ENCODE data around the gene NAA25.
"Not testable (repeated sequence)": the region's sequence is repeated elsewhere in the genome, so short reads cannot be mapped to it uniquely, and the experiment has no call there.

NAA25 gene

DNA sequence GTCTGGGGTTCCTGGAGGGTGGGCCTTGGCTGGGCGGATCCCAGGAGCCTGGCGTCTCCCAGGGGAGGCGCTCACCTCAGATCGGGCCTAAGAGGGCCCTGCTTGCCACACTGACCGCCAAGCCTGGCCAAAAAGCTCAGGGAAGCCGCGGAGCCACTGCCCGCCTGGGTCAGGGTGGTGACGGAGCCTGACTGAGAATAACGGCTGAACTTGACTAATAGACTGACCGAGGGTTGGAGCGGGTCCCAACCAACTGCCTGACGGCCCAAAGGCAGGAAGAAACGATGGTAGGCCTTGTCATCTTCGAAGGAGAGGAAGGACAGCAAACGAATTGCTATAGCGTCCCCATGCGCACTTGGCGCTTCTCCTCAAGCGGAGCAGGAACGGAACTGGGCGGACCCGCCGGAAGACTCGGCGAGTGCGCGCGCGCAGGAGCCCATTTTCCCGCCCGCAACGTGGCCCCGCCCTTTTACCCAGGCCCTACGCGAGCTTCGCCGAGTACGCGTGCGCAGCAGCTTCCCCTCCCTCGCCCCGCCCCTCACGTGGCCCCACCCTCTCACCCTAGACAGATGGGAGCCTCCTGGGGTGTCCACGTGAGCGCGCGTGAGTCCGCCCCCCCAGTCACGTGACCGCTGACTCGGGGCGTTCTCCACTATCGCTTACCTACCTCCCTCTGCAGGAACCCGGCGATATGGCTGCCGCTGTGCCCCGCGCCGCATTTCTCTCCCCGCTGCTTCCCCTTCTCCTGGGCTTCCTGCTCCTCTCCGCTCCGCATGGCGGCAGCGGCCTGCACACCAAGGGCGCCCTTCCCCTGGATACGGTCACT is 95.6 kb downstream of the NAA25 start, which contains the start of the genes ERP29 and TMEM116:
Gene ERP29 (plus strand): TSS at position 652 of the 826 bp plus-strand sequence. CDS start 40 bp downstream, at position 692.
Gene TMEM116 (minus strand): TSS at position 391 of the 826 bp plus-strand sequence. CDS start 7,895 bp downstream, outside the sequence.
- peak; percentile 95 for DNase-seq (ENCODE audit: insufficient read length, low spot score)
- FAIRE-seq: peak; percentile 97

DNA sequence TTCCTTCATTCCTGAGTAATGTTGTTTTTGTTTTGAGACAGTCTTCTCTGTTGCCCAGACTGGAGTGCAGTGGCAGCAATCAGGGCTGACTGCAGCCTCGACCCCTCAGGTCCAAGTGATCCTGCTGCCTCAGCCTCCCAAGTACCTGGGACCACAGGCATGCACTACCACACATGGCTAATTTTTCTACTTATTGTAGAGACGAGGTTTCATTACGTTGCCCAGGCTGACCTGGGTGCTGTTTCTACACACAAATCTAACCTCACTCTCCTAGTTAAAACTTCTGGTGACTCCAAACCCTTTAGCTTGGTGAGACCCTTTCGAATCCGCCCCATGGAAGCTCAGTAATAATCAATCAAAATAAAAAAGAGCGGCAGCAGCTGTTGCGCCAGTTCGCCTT is 96.9 kb downstream of the NAA25 start:
- FAIRE-seq: no peak

More for the DNA sequence above, 95.6 kb downstream of the NAA25 start, which contains the start of the genes ERP29 and TMEM116:
- TF ChIP-seq SPI1 (IDR thresholded peaks at IDR 0.05; ENCODE audit: low read depth, low read length): peak; percentile 63
- no peak for TF ChIP-seq PAX5 (IDR thresholded peaks at IDR 0.05; ENCODE audit: insufficient read depth, low read length, severe bottlenecking)
- peak; percentile 98 for TF ChIP-seq POLR2A (IDR thresholded peaks at IDR 0.05; ENCODE audit: low read depth, low read length)
- peak; percentile 49; the same call in 1 of the 2 replicates for TF ChIP-seq POU2F2 (IDR thresholded peaks at IDR 0.05; ENCODE audit: low read depth, low read length)
- TF ChIP-seq POLR2AphosphoS5 (IDR thresholded peaks at IDR 0.05; ENCODE audit: low read depth, low read length): peak; percentile 95
- peak; percentile 54 for TF ChIP-seq TAF1 (IDR thresholded peaks at IDR 0.05; ENCODE audit: low read depth, low read length)

DNA sequence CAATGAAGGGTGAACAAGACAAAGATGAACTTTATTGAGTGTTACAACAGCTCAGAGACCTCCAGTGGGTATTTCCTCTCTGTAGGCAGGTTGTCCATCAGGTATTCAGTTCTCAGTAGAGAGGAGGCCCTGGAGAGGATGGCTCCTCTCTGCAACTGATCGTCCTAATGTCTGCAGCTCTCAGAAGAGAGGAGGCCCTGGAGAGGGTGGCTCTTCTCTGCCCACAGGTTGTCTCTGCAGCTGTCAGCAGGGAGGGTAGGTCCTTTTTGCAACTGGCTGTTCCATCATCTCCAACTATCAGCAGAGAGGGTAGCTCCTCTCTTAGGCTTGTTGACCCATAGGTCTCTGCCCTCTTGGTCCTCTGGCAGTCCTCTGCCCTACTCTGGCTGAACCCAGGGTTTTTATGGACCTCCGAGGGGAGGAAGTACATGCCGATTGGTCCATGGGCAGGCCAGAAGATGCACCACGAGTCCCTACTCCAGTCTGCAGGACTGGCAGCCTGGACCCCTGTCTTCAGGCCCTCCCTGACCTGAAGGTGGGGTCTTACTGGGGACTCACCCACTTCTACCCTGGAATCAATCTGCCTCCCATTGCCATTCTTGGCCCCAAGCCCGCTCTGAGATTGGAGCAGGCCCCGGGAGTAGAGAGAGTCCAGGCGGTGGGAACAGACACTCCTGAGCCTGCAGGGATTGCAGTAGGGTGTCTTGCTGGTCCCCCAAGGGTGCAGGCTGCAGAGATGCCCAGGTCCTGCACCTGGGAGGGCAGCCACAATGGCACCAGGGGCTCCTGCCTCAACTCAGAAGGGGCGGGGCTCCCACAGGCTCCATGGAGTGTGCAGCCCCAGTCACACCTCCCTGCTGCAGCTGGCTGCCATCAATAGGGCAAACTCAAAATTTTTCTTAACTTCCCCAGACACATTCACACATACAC is 97.9 kb downstream of the NAA25 start:
- no peak for DNase-seq (ENCODE audit: insufficient read length, low spot score)
- TF ChIP-seq SPI1 (IDR thresholded peaks at IDR 0.05; ENCODE audit: low read depth, low read length) (no peak), TAF1 (IDR thresholded peaks at IDR 0.05; ENCODE audit: low read depth, low read length) (no peak), POU2F2 (IDR thresholded peaks at IDR 0.05; ENCODE audit: low read depth, low read length) (no peak), PAX5 (IDR thresholded peaks at IDR 0.05; ENCODE audit: insufficient read depth, low read length, severe bottlenecking) (no peak), POLR2AphosphoS5 (IDR thresholded peaks at IDR 0.05; ENCODE audit: low read depth, low read length) (no peak), POLR2A (IDR thresholded peaks at IDR 0.05; ENCODE audit: low read depth, low read length) (no peak)
- FAIRE-seq: no peak

More for the DNA sequence above, 96.9 kb downstream of the NAA25 start:
- DNase-seq (ENCODE audit: insufficient read length, low spot score): no peak
- TF ChIP-seq PAX5 (IDR thresholded peaks at IDR 0.05; ENCODE audit: insufficient read depth, low read length, severe bottlenecking) (no peak), POLR2A (IDR thresholded peaks at IDR 0.05; ENCODE audit: low read depth, low read length) (no peak), TAF1 (IDR thresholded peaks at IDR 0.05; ENCODE audit: low read depth, low read length) (no peak), POU2F2 (IDR thresholded peaks at IDR 0.05; ENCODE audit: low read depth, low read length) (no peak), SPI1 (IDR thresholded peaks at IDR 0.05; ENCODE audit: low read depth, low read length) (no peak), POLR2AphosphoS5 (IDR thresholded peaks at IDR 0.05; ENCODE audit: low read depth, low read length) (no peak)

DNA sequence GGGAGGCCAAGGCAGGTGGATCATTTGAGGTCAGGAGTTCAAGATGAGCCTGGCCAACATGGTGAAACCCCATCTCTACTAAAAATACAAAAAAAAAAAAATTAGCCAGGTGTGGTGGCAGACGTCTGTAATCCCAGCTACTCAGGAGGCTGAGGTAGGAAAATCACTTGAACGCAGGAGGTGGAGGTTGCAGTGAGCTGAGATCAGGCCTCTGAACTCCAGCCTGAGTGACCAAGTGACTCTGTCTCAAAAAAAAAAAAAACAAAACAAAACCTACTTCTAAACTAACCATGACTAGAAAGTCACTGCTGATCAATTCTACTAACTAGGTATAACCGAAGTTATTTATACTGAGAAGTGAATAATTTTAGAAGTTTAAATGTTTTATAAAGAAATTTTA is 99.0 kb downstream of the NAA25 start:
- DNase-seq (ENCODE audit: insufficient read length, low spot score); FAIRE-seq: not testable (repeated sequence)

DNA sequence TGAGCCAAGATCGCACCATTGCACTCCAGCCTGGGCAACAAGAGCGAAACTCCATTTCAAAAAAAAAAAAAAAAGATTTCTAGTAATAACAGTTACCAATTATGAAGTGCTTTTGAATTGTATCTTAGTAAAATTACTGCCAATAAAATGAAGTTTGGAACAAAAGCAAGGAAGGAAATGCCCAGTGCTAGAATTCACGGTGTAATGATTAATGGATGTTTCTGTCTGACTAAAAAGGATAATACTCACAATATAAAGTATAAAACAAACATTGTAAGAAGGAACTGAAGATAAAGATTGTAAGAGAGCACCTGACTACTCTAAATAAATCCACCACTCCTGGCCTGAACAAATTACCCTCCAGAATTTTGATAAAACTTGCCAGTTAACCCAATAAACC is 99.7 kb downstream of the NAA25 start:
- DNase-seq (ENCODE audit: insufficient read length, low spot score) (no peak), FAIRE-seq (no peak)
- no peak for TF ChIP-seq SPI1 (IDR thresholded peaks at IDR 0.05; ENCODE audit: low read depth, low read length)
- TF ChIP-seq TAF1 (IDR thresholded peaks at IDR 0.05; ENCODE audit: low read depth, low read length): no peak
- no peak for TF ChIP-seq POLR2AphosphoS5 (IDR thresholded peaks at IDR 0.05; ENCODE audit: low read depth, low read length)
- no peak for TF ChIP-seq POU2F2 (IDR thresholded peaks at IDR 0.05; ENCODE audit: low read depth, low read length)
- TF ChIP-seq PAX5 (IDR thresholded peaks at IDR 0.05; ENCODE audit: insufficient read depth, low read length, severe bottlenecking): no peak
- TF ChIP-seq POLR2A (IDR thresholded peaks at IDR 0.05; ENCODE audit: low read depth, low read length): no peak

DNA sequence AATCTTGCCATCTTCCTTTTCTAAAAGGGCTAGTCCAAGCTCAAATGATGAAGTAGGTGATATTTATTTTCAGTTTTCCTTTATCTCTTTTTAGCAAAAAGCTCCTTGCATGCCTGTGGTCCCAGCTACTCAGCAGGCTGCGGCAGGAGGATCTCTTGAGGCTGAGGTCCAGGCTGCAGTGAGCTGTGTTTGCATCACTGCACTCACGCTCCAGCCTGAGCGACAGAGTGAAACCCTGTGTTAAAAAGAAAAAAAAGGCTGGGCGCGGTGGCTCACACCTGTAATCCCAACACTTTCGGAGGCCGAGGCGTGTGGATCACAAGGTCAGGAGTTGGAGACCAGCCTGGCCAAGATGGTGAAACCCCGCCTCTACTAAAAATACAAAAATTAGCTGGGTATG is 100.6 kb downstream of the NAA25 start:
- FAIRE-seq (peak; percentile 41), DNase-seq (ENCODE audit: insufficient read length, low spot score) (no peak)
- TF ChIP-seq POLR2AphosphoS5 (IDR thresholded peaks at IDR 0.05; ENCODE audit: low read depth, low read length) (no peak), POLR2A (IDR thresholded peaks at IDR 0.05; ENCODE audit: low read depth, low read length) (no peak), SPI1 (IDR thresholded peaks at IDR 0.05; ENCODE audit: low read depth, low read length) (no peak), TAF1 (IDR thresholded peaks at IDR 0.05; ENCODE audit: low read depth, low read length) (no peak), POU2F2 (IDR thresholded peaks at IDR 0.05; ENCODE audit: low read depth, low read length) (no peak), PAX5 (IDR thresholded peaks at IDR 0.05; ENCODE audit: insufficient read depth, low read length, severe bottlenecking) (no peak)

DNA sequence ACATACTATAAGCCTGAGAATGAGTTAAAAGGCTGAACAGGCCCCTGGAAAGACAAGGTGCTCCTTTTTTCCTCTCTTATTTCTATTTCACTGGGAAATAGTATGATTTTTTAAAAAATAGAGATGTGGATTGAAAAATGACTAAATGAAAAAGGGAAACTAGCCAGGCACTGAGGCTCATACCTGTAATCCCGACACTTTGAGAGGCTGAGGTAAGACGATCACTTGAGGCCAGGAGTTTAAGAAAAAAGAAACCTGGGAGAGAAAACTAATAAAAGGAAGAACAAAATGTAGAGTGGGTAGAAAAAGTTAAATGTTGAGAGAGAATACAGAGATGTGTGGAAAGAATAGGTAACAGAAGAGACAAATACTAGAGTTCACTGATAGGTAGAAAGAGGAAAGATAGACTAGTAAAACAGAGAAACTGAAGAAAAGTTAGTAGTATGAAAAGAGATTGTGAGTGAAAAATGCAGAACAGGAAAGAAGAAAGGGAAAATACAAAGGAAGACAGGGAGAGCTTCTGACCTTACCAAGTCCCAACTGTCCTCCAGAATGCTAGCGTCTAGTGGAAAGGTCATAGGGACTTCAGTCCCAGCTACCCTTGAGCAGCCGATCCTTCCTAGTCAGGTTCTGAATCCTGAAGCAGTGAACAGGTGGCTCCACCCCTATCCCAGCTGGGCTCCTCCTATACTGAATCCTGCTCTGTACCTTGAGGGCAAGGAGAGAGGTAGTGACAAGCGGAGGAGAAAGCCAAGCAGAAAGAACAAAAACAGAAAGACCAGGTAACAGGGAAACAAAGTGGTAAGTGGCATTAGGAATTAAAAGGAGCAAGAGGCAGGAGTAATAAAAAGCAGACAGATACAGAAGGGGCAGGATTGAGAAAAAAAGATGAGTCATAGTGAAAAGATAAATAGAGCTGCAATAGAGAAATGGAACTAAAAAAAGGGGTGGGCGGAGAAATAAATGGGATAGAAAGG is 102.9 kb downstream of the NAA25 start:
- TF ChIP-seq TAF1 (IDR thresholded peaks at IDR 0.05; ENCODE audit: low read depth, low read length): no peak
- no peak for TF ChIP-seq POLR2A (IDR thresholded peaks at IDR 0.05; ENCODE audit: low read depth, low read length)
- TF ChIP-seq POU2F2 (IDR thresholded peaks at IDR 0.05; ENCODE audit: low read depth, low read length): no peak
- TF ChIP-seq PAX5 (IDR thresholded peaks at IDR 0.05; ENCODE audit: insufficient read depth, low read length, severe bottlenecking): no peak
- no peak for TF ChIP-seq SPI1 (IDR thresholded peaks at IDR 0.05; ENCODE audit: low read depth, low read length)
- TF ChIP-seq POLR2AphosphoS5 (IDR thresholded peaks at IDR 0.05; ENCODE audit: low read depth, low read length): no peak
- FAIRE-seq (no peak), DNase-seq (ENCODE audit: insufficient read length, low spot score) (no peak)

DNA sequence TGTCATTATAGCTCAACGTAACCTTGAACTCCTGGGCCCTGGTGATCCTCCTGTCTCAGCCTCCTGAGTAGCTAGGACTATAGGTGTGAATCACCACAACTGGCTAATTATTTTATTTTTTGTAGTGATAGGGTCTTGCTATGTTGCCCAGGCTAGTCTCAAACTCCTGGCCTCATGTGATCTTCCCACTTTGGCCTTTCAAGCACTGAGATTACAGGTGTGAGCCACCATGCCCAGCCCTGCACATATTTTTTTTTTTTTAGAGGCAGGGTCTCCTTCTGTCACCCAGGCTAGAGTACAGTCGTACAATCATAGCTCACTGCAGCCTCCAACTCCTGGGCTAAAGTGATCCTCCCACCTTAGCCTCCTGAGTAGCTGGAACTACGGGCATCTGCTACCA is 104.5 kb downstream of the NAA25 start:
- TF ChIP-seq POU2F2 (IDR thresholded peaks at IDR 0.05; ENCODE audit: low read depth, low read length) (no peak), TAF1 (IDR thresholded peaks at IDR 0.05; ENCODE audit: low read depth, low read length) (no peak), POLR2A (IDR thresholded peaks at IDR 0.05; ENCODE audit: low read depth, low read length) (no peak), SPI1 (IDR thresholded peaks at IDR 0.05; ENCODE audit: low read depth, low read length) (no peak), PAX5 (IDR thresholded peaks at IDR 0.05; ENCODE audit: insufficient read depth, low read length, severe bottlenecking) (no peak), POLR2AphosphoS5 (IDR thresholded peaks at IDR 0.05; ENCODE audit: low read depth, low read length) (no peak)
- DNase-seq (ENCODE audit: insufficient read length, low spot score): no peak
- FAIRE-seq: no peak

All from GM12891 (cell line).